ENCODE results near the gene HOXC4. TPM values are rescaled to one million over a fixed set of nuclear protein-coding genes. Genes with fewer than 3 reads are reported as not detected.

Gene HOXC4
- total RNA-seq, 2 donors from 2014 or later = 0.62 TPM; not detected in 1

- no peaks in the 10 kb centered on the region for H3K4me1 ChIP-seq (replicated peaks)
- H3K4me3 ChIP-seq = no peak overlapping the region
- no peaks in the 10 kb centered on the region for H3K36me3 ChIP-seq
- H3K27ac ChIP-seq = no peak overlapping the region
- TF ChIP-seq POLR2A (IDR thresholded peaks at IDR 0.05) (no peak), POLR2AphosphoS5 (IDR thresholded peaks at IDR 0.05) (peak; percentile 80), CTCF (IDR thresholded peaks at IDR 0.05) (no peak)
- intact Hi-C loops (cut with DNase I) = no loop called here
- peak; percentile 31 for DNase-seq (ENCODE audit: low spot score)
- peaks cover 76% of the 10 kb centered on the region for H3K27me3 ChIP-seq (replicated peaks; ENCODE audit: insufficient read depth)
- WGBS = under 1% methylated on average over 24 of the region's 24 CpGs
- H3K9me3 ChIP-seq = no peaks in the 10 kb centered on the region
These were observed 1.7 kb upstream of the HOXC4 start for GRCh38 chr12:54051874-54052437.

GRCh38 chr12:54052438-54053002 lies 1.1 kb upstream of the HOXC4 start:
- Histone ChIP-seq H3K36me3 (no peaks in the 10 kb centered on the region), H3K9me3 (no peaks in the 10 kb centered on the region), H3K27me3 (replicated peaks; ENCODE audit: insufficient read depth) (peaks cover 70% of the 10 kb centered on the region), H3K4me3 (no peak overlapping the region), H3K4me1 (replicated peaks) (no peaks in the 10 kb centered on the region), H3K27ac (no peak overlapping the region)
- TF ChIP-seq POLR2AphosphoS5 (IDR thresholded peaks at IDR 0.05) (no peak), POLR2A (IDR thresholded peaks at IDR 0.05) (no peak), CTCF (IDR thresholded peaks at IDR 0.05) (no peak)
- no peak for DNase-seq (ENCODE audit: low spot score)
- WGBS = 6% methylated on average over 10 of the region's 10 CpGs
- intact Hi-C loops (cut with DNase I) = no loop called here

GRCh38 chr12:54053003-54053750 lies 458 bp upstream of the HOXC4 start:
- no peak for DNase-seq (ENCODE audit: low spot score)
- Histone ChIP-seq H3K4me1 (replicated peaks) (no peaks in the 10 kb centered on the region), H3K9me3 (no peaks in the 10 kb centered on the region), H3K36me3 (no peaks in the 10 kb centered on the region), H3K27me3 (replicated peaks; ENCODE audit: insufficient read depth) (peaks cover 67% of the 10 kb centered on the region), H3K4me3 (no peak overlapping the region), H3K27ac (no peak overlapping the region)
- WGBS = 11% methylated on average over 22 of the region's 22 CpGs
- no peak for TF ChIP-seq CTCF (IDR thresholded peaks at IDR 0.05)
- TF ChIP-seq POLR2A (IDR thresholded peaks at IDR 0.05) = no peak
- no peak for TF ChIP-seq POLR2AphosphoS5 (IDR thresholded peaks at IDR 0.05)
- intact Hi-C loops (cut with DNase I) = no loop called here

DNA sequence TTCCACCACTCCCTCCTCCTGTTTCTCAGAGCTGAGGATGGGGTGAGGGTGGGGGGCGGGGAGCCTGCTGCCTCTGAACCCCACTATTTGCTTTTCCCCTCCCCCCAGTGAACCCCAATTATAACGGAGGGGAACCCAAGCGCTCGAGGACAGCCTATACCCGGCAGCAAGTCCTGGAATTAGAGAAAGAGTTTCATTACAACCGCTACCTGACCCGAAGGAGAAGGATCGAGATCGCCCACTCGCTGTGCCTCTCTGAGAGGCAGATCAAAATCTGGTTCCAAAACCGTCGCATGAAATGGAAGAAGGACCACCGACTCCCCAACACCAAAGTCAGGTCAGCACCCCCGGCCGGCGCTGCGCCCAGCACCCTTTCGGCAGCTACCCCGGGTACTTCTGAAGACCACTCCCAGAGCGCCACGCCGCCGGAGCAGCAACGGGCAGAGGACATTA lies 1.1 kb downstream of the HOXC4 start:
- Histone ChIP-seq H3K27me3 (replicated peaks; ENCODE audit: insufficient read depth) (peaks cover 57% of the 10 kb centered on the region), H3K27ac (no peak overlapping the region), H3K36me3 (no peaks in the 10 kb centered on the region), H3K4me3 (no peak overlapping the region), H3K4me1 (replicated peaks) (no peaks in the 10 kb centered on the region), H3K9me3 (no peaks in the 10 kb centered on the region)
- TF ChIP-seq POLR2A (IDR thresholded peaks at IDR 0.05) = no peak
- TF ChIP-seq POLR2AphosphoS5 (IDR thresholded peaks at IDR 0.05) = no peak
- TF ChIP-seq CTCF (IDR thresholded peaks at IDR 0.05) = no peak
- 26% methylated on average over 24 of the region's 24 CpGs for WGBS
- no peak for DNase-seq (ENCODE audit: low spot score)
- intact Hi-C loops (cut with DNase I) = no loop called here
